Stimulated activated CD4-positive, alpha-beta T cell treated with anti-CD3 and anti-CD28 coated beads, Interleukin-15, amount 100 ng/mL, for 1 hour (primary cell): Measurements from ENCODE around the gene SENP1.

Source experiments
- DNase-seq, 2 donors: peaks; one replicate each; pipeline ENCODE4 v3.0.0-alpha.2; 2020; ENCODE audit warnings: low read depth in 1 of 2, low spot score in 1 of 2

The SENP1 gene

GRCh38 chr12:48068457-48068856 lies 37.4 kb downstream of the SENP1 start:
- DNase-seq = no peak

- DNase-seq = no peak
Measured at GRCh38 chr12:48067250-48067938, 38.5 kb downstream of the SENP1 start.

- no peak for DNase-seq
Measured at GRCh38 chr12:48065041-48065440, 40.8 kb downstream of the SENP1 start.

GRCh38 chr12:48063530-48063929 lies 42.3 kb downstream of the SENP1 start:
- no peak for DNase-seq

- DNase-seq = no peak
Measured at GRCh38 chr12:48061938-48062719, 43.8 kb downstream of the SENP1 start.

GRCh38 chr12:48060474-48060873 lies 45.4 kb downstream of the SENP1 start:
- no peak for DNase-seq

- no peak for DNase-seq
Measured at GRCh38 chr12:48058771-48059170, 47.1 kb downstream of the SENP1 start.

GRCh38 chr12:48054955-48055821 lies 50.7 kb downstream of the SENP1 start:
- no peak for DNase-seq

- no peak for DNase-seq
Measured at GRCh38 chr12:48053883-48054282, 52.0 kb downstream of the SENP1 start.

GRCh38 chr12:48053122-48053521 lies 52.8 kb downstream of the SENP1 start:
- no peak for DNase-seq

- DNase-seq = no peak
Measured at GRCh38 chr12:48051681-48052080, 54.2 kb downstream of the SENP1 start.

- no peak for DNase-seq
Measured at GRCh38 chr12:48050174-48050573, 55.7 kb downstream of the SENP1 start.

- DNase-seq = no peak
Measured at GRCh38 chr12:48045965-48046518, 59.8 kb downstream of the SENP1 start.

GRCh38 chr12:48045061-48045846 lies 60.6 kb downstream of the SENP1 start:
- DNase-seq = no peak

GRCh38 chr12:48044396-48044795 lies 61.5 kb downstream of the SENP1 start:
- DNase-seq = no peak

- DNase-seq = no peak
Measured at GRCh38 chr12:48043771-48044170, 62.1 kb downstream of the SENP1 start.

GRCh38 chr12:48041591-48042423 lies 64.1 kb downstream of the SENP1 start:
- no peak for DNase-seq

GRCh38 chr12:48040354-48040753 lies 65.5 kb downstream of the SENP1 start:
- no peak for DNase-seq

GRCh38 chr12:48039151-48039550 lies 66.7 kb downstream of the SENP1 start:
- no peak for DNase-seq

- DNase-seq = no peak
Measured at GRCh38 chr12:48038085-48038484, 67.8 kb downstream of the SENP1 start.
